ENCODE measurements around the gene UACA.

GRCh38 chr15:70707686-70708300 is 55.6 kb downstream of the UACA start:
- TF ChIP-seq CTCF (IDR thresholded peaks at IDR 0.05; ENCODE audit: control extremely low read depth in 1 of 3, insufficient read depth in 1 of 3, low read depth in 1 of 3, low read length in 3 of 3) (no peak), GABPA (IDR thresholded peaks at IDR 0.05; ENCODE audit: borderline replicate concordance, insufficient read depth, low read length) (no peak)
